Glomerular visceral epithelial cell (primary cell): ENCODE data around the gene TXLNG.
A peak's percentile ranks its signal among the peaks of the same experiment; 100 is the strongest.

Source experiments
- DNase-seq: peaks from one replicate; pipeline ENCODE4 v3.0.0-alpha.2; 2016; ENCODE audit errors: extremely low spot score

The TXLNG gene

DNA sequence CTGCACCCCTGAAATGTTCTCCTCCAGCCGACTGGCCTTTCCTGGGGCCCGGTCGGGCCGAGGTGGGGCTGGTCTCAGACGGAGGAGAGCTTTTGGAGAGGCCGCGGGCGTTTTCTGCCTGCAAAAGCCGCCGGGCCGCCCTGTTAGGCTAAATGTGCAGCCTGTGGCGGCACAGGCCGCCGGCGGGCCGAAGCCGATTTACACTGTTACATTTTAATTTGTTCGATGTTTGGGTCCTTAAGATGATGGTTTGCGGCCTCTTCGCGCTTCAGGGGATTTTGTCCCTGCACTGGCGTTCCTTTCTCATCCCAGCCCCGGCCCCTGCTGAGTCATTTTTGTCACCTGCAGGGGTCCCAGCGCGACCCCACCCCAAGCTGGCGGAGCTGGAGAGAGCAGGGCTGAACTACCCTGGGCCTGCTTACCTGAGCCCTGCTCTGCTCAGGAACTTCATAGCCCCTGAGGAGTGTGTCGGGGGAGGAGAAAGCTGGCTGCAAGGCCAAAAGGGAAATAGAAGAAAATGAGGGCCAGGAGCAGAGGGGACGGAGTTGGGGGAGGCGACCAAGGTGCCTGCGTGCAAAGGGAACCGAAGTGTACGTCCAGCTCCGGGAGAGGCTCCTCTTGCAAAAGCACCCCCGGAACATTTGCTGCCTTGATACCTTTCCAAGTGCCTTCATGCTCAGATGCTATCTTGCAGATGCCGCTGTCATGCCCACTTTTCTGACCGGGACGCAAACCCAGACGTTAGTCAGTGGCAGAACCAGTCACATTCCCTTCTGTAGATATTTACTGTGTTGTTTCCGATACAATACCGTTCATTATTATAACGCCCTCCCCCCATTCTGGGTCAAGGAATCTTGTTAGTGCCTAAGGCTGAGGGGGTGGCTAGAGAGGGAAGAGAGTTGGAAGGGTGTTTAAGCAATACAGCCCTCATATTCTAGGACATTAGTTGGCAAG lies 84.9 kb downstream of the TXLNG start:
- no peak for DNase-seq

GRCh38 chrX:16873106-16873505 lies 86.8 kb downstream of the TXLNG start:
- no peak for DNase-seq

DNA sequence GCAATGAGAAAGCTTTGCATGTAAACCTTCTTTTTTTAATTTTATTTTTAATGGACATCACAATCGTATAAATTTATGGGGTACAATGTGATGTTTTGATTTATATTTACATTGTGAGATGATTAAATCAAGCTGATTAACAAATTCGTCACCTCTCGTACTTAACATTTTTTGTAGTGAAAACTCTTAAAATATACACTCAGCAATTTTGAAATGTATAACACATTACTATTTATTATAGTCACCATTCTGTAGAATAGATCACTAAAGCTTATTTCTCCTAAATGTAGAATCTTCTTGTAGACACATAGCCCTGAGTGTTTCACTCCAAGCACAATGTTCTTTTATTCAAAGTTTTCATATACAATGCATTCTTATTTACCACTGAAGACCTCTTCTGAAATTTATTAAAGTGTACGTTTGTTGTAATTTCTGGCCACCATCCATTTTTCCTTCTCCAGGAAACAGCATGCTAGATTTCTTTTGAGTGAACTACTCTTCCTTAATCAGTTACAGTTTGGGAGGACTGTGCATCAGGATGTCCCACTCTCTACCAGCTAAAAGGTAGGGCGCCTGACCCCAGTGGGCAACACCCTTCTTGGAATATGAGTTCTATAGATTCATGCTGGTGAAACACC lies 88.3 kb downstream of the TXLNG start:
- no peak for DNase-seq

DNA sequence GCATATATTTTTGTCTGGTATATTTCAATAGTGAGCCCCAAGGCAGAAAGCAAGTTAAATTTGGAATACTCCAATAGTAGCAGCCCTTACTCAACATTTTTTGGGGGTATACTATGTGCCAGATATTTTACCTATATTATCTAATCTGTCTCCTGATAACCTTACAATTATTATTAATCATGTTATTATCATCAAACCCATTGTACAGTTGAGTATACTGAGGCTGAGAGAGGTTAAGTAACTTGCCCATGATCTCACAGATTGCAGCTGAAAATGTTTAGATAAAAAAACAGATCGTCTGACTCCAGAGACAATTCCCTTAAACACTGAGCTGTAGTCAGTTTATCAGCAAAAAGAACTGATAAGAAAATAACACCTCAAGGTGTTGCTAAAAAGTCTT lies 90.4 kb downstream of the TXLNG start:
- DNase-seq, result no peak

GRCh38 chrX:16882169-16882568 lies 95.9 kb downstream of the TXLNG start:
- peak; percentile 8 for DNase-seq

- peak; percentile 58 for DNase-seq
These were observed 96.6 kb downstream of the TXLNG start for GRCh38 chrX:16882702-16883486.

DNA sequence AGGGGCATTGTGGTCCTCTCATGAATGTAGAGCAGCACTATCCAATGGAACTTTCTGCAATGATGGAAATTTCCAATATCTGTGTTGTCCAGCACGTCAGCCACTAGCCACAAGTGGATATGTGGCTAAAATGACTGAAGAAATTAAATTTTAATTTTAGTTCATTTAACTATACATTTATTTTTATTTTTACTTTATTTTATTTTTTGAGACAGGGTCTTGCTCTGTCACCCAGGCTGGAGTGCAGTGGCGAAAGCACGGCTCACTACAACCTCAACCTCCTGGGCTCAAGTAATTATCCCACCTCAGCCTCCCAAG lies 97.2 kb downstream of the TXLNG start:
- DNase-seq, result no peak

- DNase-seq, result no peak
These were observed 99.4 kb downstream of the TXLNG start for GRCh38 chrX:16885628-16886027.

GRCh38 chrX:16892504-16893362 lies 106.5 kb downstream of the TXLNG start:
- peak; percentile 67 for DNase-seq
